Common myeloid progenitor, CD34-positive (primary cell): Measurements from ENCODE around the gene EPN1.

ENCODE experiments used
- CTCF ChIA-PET: fragments of 350-600 bp; sonication (Branson Sonifier 250); formaldehyde crosslinking; loops from one replicate; lab custom pipeline; 2021; ENCODE audit warnings: antibody characterized with exemption; lab: Charles Lee
- POLR2A ChIA-PET: fragments of 350-600 bp; sonication (Branson Sonifier 250); formaldehyde crosslinking; loops from one replicate; lab custom pipeline; 2021; ENCODE audit warnings: antibody characterized with exemption; lab: Charles Lee
- DNase-seq, 3 donors: peaks; one replicate each; pipeline versions ENCODE4 v3.0.0 to v3.0.0-alpha.2; 2013
- H3K27ac ChIP-seq, 2 experiments: 1 replicate in 1 of 2; 2 replicates in 1 of 2; pipeline ENCODE4 v1.7.0; 2013; ENCODE audit warnings: inconsistent platforms in 2 of 2, low read length in 2 of 2, mild to moderate bottlenecking in 2 of 2, low read depth in 1 of 2, moderate library complexity in 1 of 2; ENCODE audit not compliant: severe bottlenecking in 2 of 2, insufficient read depth in 1 of 2, poor library complexity in 1 of 2
- H3K27me3 ChIP-seq, 5 experiments: replicated peaks in 2 of 5; 1 replicate in 3 of 5; 2 replicates in 2 of 5; pipeline versions ENCODE4 v1.6.1 to v1.7.0; 2013; ENCODE audit warnings: low read length in 4 of 5, mild to moderate bottlenecking in 2 of 5, moderate library complexity in 2 of 5, inconsistent platforms in 1 of 5; ENCODE audit not compliant: insufficient read depth in 5 of 5, control insufficient read depth in 4 of 5
- H3K36me3 ChIP-seq, 4 experiments: 1 replicate in 2 of 4; 2 replicates in 2 of 4; pipeline versions ENCODE4 v1.6.1 to v1.7.0; 2013; ENCODE audit warnings: low read length in 3 of 4, control low read depth in 1 of 4, mild to moderate bottlenecking in 1 of 4; ENCODE audit not compliant: control insufficient read depth in 4 of 4, insufficient read depth in 4 of 4
- H3K4me1 ChIP-seq, 4 experiments: 1 replicate in 3 of 4; 2 replicates in 1 of 4; pipeline versions ENCODE4 v1.6.1 to v1.7.1; 2013; ENCODE audit warnings: low read length in 3 of 4, mild to moderate bottlenecking in 3 of 4, control low read depth in 1 of 4, inconsistent platforms in 1 of 4, moderate library complexity in 1 of 4; ENCODE audit not compliant: control insufficient read depth in 4 of 4, insufficient read depth in 4 of 4; ENCODE audit errors: control extremely low read depth in 1 of 4
- H3K4me3 ChIP-seq, 7 experiments: 1 replicate in 4 of 7; 2 replicates in 3 of 7; pipeline versions ENCODE4 v1.5.1 to v1.7.0; 2013; ENCODE audit warnings: mild to moderate bottlenecking in 7 of 7, low read length in 6 of 7, moderate library complexity in 6 of 7, inconsistent platforms in 2 of 7, low read depth in 2 of 7, control low read depth in 1 of 7; ENCODE audit not compliant: insufficient read depth in 4 of 7, control insufficient read depth in 1 of 7; ENCODE audit errors: extremely low read depth in 1 of 7
- H3K9me3 ChIP-seq, 5 experiments: 1 replicate in 4 of 5; 2 replicates in 1 of 5; pipeline versions ENCODE4 v1.6.1 to v1.7.1; 2013; ENCODE audit warnings: low read length in 4 of 5, mild to moderate bottlenecking in 2 of 5, inconsistent platforms in 1 of 5, low read depth in 1 of 5, moderate library complexity in 1 of 5; ENCODE audit not compliant: control insufficient read depth in 4 of 5, insufficient read depth in 2 of 5; ENCODE audit errors: control extremely low read depth in 1 of 5
- WGBS: methylation state at CpG from one replicate; pipeline ENCODE4 v1.1.5; 2013; ENCODE audit not compliant: insufficient coverage; 5-methylcytosine and 5-hydroxymethylcytosine counted together

EPN1 gene

GRCh38 chr19:55667958-55668357 lies 7.1 kb upstream of the EPN1 start:
- 94% methylated on average over 11 of the region's 11 CpGs for WGBS
- POLR2A ChIA-PET = interaction anchor here (0.6 kb wide), 1 partner anchor 42 kb away, joined by 3 read pairs; no protein-coding TSS in a partner anchor

DNA sequence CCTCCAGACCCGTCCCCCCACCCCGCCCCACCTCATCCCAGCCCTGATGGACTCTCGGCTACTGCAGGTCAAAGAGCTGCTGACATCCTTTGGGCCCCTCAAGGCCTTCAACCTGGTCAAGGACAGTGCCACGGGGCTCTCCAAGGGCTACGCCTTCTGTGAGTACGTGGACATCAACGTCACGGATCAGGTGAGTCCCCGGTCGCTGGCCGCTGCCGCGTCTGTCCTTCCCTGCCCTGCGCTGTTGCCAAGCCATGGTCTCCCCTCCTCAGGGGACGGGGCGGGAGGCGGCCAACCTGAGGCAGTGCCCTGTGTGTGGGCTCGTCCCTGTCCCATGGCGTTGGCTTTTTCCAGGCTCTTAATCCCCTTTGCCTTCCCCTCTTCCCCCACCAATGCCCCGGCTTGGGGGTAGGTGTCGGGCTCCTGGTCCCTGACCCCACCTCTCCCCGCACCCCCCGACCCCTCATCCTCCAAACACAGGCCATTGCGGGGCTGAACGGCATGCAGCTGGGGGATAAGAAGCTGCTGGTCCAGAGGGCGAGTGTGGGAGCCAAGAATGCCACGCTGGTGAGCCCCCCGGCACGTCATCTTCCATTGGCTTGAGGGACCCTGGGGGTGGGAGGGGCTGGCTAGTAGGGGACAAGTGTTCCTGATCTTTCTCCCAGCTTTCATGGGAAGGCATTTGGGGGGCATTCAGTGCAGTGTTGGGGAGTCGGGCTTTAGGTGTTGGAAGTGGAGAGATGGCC lies 6.2 kb upstream of the EPN1 start:
- Histone ChIP-seq H3K4me3 (no peak overlapping the region), H3K36me3 (peaks cover 14 to 83% (median 57%) of the 10 kb centered on the region in 4 experiments), H3K4me1 (peaks cover 0 to 4% (median 0%) of the 10 kb centered on the region in 4 experiments), H3K9me3 (no peaks in the 10 kb centered on the region), H3K27ac (no peak overlapping the region), H3K27me3 (no peaks in the 10 kb centered on the region)
- POLR2A ChIA-PET = no interaction called here
- CTCF ChIA-PET = interaction anchor here (0.8 to 1.8 kb wide), 2 partner anchors 14 to 36 kb away, joined by 3 to 4 read pairs; no protein-coding TSS in a partner anchor
- DNase-seq = no peak
- WGBS = 95% methylated on average over 20 of the region's 30 CpGs

More at GRCh38 chr19:55667958-55668357, 7.1 kb upstream of the EPN1 start:
- CTCF ChIA-PET = interaction anchor here (1.0 to 1.8 kb wide), 2 partner anchors 10 to 35 kb away, joined by 3 to 4 read pairs; no protein-coding TSS in a partner anchor
- Histone ChIP-seq H3K9me3 (no peaks in the 10 kb centered on the region), H3K27ac (no peak overlapping the region), H3K27me3 (no peaks in the 10 kb centered on the region), H3K4me1 (peaks cover 0 to 1% (median 0%) of the 10 kb centered on the region in 4 experiments), H3K4me3 (no peak overlapping the region), H3K36me3 (peaks cover 22 to 87% (median 62%) of the 10 kb centered on the region in 4 experiments)
- no peak for DNase-seq

- peaks cover 0 to 9% (median 5%) of the 10 kb centered on the region in 4 experiments for H3K4me1 ChIP-seq
- H3K27ac ChIP-seq = no peak overlapping the region
- no peaks in the 10 kb centered on the region for H3K27me3 ChIP-seq
- 91% methylated on average over 32 of the region's 43 CpGs for WGBS
- ChIA-PET POLR2A (no interaction called here), CTCF (interaction anchor here (1.3 to 3.0 kb wide), 2 partner anchors 12 to 15 kb away, joined by 3 to 18 read pairs; no protein-coding TSS in a partner anchor)
- H3K9me3 ChIP-seq = no peaks in the 10 kb centered on the region
- no peak for DNase-seq
- H3K36me3 ChIP-seq = peaks cover 9 to 79% (median 50%) of the 10 kb centered on the region in 4 experiments
- no peak overlapping the region for H3K4me3 ChIP-seq
Measured at GRCh38 chr19:55669418-55670279, 5.4 kb upstream of the EPN1 start.

- 95% methylated on average over 23 of the region's 23 CpGs for WGBS
- no peak for DNase-seq
Measured at GRCh38 chr19:55670280-55671053, 4.6 kb upstream of the EPN1 start.

GRCh38 chr19:55671054-55671378 lies 4.0 kb upstream of the EPN1 start:
- Histone ChIP-seq H3K27me3 (no peaks in the 10 kb centered on the region), H3K4me1 (peaks cover 2 to 18% (median 12%) of the 10 kb centered on the region in 4 experiments), H3K9me3 (no peaks in the 10 kb centered on the region), H3K27ac (no peak overlapping the region), H3K36me3 (peaks cover 9 to 70% (median 45%) of the 10 kb centered on the region in 4 experiments), H3K4me3 (no peak overlapping the region)
- DNase-seq = no peak
- POLR2A ChIA-PET = interaction anchor here (0.9 kb wide), 1 partner anchor 14 kb away, joined by 3 read pairs; no protein-coding TSS in a partner anchor
- WGBS = 93% methylated on average over 2 of the region's 2 CpGs
- CTCF ChIA-PET = interaction anchor here (1.0 to 3.0 kb wide), 6 partner anchors 11 to 46 kb away, joined by 3 to 20 read pairs (median 4); partner anchors contain the start of gene ZNF581

More at GRCh38 chr19:55670280-55671053, 4.6 kb upstream of the EPN1 start:
- Histone ChIP-seq H3K4me1 (peaks cover 0 to 13% (median 7%) of the 10 kb centered on the region in 4 experiments), H3K4me3 (no peak overlapping the region), H3K9me3 (no peaks in the 10 kb centered on the region), H3K36me3 (peaks cover 9 to 74% (median 47%) of the 10 kb centered on the region in 4 experiments), H3K27me3 (no peaks in the 10 kb centered on the region), H3K27ac (no peak overlapping the region)
- CTCF ChIA-PET = interaction anchor here (1.2 to 3.0 kb wide), 5 partner anchors 13 to 40 kb away, joined by 3 to 20 read pairs (median 4); partner anchors contain the start of gene ZNF581
- POLR2A ChIA-PET = no interaction called here

GRCh38 chr19:55672418-55672817 lies 2.6 kb upstream of the EPN1 start:
- Histone ChIP-seq H3K4me1 (peaks cover 9 to 32% (median 26%) of the 10 kb centered on the region in 4 experiments), H3K4me3 (no peak overlapping the region), H3K36me3 (peaks cover 9 to 62% (median 33%) of the 10 kb centered on the region in 4 experiments), H3K27ac (no peak overlapping the region), H3K9me3 (no peaks in the 10 kb centered on the region), H3K27me3 (no peaks in the 10 kb centered on the region)
- CTCF ChIA-PET = interaction anchor here (1.2 to 3.0 kb wide), 3 partner anchors 15 to 47 kb away, joined by 3 to 20 read pairs (median 18); no protein-coding TSS in a partner anchor
- POLR2A ChIA-PET = interaction anchor here (0.7 kb wide), 2 partner anchors 10 to 1499 kb away, joined by 3 to 6 read pairs; no protein-coding TSS in a partner anchor
- no peak for DNase-seq
- WGBS = 93% methylated on average over 2 of the region's 5 CpGs
